Measurements from ENCODE around the gene ZFAND5.

Gene ZFAND5

DNA sequence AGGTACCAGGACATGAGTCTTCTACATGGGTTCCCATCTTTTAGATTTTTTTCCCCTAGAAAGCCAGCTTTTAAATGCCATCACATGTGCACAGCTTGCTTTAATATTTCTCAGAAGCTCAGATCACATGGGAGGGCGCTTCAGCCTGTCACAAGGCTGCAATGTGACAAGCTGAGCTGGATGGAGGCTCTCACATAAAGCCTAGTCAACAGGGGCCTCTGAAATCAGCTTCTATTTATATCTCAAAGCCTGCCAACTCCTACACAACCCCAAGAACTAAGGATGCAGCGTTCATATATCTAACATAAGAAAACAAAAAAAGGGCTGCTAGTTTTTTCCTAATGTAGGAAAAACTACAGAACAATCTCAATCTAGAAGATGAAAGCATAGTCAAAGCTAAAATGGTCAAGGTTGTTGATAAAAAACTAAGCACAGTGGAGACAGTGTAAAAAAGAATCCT lies 2.3 kb downstream of the ZFAND5 start:
- DNase-seq (ENCODE audit: low read depth), result no peak

DNA sequence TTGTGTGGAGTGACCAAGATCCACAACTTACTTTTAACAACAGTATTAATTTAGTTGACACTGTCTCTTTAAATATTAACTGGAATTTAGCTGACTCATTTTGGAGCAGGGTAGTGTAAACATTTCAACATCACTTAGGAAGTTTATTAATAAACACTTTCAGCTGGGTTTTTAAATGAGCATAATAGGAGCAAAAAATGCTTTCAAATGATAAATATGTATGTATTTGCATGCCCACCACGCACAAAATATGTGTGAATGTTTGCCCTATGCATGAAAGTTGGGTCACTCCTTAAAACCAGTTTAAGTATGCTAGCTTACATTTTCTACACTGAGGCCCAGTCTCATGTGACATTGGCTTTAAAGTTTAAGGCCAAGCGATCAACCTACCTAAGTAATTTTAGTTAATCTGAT lies 2.9 kb downstream of the ZFAND5 start:
- DNase-seq (ENCODE audit: low read depth), result no peak

DNA sequence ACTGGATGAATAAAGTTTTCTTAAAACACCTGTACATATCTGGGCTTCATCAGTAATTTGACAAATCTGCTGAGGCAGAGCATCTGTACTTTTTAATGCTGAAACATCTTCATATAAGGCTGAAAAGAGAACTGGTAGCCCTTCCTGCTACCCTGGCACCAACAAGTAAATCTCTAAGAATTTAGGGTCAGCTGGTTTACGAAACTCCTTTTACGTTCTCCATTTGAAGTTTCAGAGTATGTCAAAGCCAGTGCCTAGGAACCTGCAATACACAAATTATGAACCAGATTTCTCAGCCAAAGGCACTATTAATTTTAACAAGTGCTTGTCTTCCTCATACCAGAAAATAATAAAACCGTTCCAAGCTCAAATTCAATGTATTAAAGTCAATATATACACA lies 3.8 kb downstream of the ZFAND5 start:
- no peak for DNase-seq (ENCODE audit: low read depth)

DNA sequence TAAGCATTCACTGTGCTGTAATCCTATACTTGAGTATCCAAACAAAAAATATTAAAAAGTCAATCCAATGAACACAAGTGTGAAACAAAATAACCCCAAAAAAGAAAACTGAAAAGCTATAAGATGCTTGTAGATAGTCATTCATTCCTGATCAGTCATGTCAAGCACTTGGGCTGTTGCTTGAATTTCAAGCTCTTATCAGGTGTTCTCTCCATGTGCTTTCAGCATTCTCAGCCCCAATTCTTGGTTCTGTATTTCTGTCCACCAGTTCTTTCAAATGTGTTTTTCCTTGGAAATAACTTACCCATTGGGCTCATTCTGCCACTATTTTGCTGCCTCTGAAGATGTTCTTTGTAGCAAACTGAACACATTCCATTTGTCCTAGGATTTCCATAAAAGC lies 4.7 kb downstream of the ZFAND5 start:
- DNase-seq (ENCODE audit: low read depth), result no peak

DNA sequence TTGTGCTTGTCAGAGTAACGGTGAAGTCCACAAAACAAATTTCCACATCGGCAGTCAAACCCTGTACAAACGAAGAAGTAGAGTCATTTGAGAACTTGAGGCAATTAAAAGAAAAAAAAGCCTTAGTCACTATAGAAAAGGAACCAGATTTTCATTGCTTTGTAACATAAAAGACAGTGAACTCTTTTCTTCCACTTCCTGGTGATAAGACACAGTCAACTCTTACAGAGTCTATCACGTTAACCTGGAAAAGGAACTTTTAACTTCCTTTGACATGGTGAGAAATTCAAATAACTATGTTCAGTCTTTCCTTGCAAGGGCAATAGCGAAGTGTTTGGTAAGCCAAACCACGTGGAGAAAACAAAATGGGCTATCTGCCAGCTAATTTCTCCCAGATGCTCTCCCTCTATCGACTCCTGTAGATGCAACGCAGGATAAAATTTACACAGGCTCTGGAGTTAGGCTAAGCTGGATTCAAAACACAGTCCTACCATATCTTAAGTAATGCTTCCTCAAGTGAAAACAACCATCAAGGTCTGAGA lies 8.9 kb downstream of the ZFAND5 start:
- no peak for DNase-seq (ENCODE audit: low read depth)

DNA sequence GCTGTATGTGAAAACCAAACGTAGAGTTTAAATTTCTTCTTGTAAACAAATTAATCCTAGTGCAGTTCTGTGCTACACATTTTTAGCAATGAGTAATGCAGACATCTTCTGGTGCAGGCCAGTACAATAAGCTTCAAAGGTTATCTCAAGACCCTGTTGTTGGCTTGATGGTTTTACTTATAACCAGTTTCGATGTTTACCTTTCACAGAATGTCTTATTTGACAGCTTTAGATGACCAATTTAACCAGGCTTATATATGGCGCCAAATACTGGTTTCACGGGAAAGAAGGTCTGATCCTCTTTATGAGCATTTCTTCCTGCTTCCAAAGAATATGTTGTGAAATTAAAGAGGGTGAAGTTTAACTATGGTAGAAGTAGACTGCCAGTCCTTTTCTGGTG lies 9.9 kb downstream of the ZFAND5 start:
- DNase-seq (ENCODE audit: low read depth), result no peak

DNA sequence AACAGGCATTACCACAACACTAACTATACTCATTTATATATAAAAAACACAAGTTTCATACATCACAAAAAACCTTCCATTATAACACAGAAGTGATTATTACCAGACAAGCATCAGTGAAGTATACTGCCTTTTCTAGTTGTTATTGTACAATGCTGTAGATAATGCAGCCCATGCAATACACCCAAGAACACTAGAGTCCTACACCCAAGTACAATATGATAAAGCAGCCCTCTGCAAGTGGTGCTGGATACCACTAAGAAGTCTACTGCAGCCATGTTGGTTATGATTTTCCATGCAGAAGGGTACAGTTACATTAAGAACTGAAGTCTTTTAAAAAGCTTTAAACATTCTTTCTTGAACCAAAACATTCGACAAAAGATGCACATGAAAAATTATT lies 10.3 kb downstream of the ZFAND5 start:
- DNase-seq (ENCODE audit: low read depth), result no peak

DNA sequence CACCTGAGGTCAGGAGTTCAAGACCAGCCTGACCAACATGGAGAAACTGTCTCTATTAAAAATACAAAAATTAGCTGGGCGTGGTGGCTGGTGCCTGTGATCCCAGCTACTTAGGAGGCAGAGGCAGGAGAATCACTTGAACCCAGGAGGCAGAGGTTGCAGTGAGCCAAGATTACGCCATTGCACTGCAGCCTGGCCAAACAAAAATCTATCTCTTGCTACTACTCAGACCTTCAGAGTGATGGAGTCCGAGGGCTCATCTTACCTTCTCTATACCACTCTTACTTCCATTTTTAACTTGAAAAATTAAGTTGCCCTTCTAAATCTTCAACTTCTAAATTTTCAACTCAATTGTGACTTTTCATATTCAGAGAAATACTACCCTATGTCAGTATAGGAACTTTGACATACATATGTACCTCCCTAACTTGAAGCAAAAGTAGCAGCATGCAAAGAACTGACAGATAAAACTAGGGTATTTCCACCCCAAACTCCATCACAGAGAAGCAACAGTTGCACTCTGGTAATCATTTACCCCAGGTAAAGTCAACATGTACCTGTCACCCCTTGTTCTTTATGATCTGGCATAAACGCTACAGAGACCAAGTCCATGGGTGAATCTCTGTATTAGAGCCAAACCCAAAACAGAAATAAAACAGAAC lies 11.4 kb downstream of the ZFAND5 start:
- no peak for DNase-seq (ENCODE audit: low read depth)

DNA sequence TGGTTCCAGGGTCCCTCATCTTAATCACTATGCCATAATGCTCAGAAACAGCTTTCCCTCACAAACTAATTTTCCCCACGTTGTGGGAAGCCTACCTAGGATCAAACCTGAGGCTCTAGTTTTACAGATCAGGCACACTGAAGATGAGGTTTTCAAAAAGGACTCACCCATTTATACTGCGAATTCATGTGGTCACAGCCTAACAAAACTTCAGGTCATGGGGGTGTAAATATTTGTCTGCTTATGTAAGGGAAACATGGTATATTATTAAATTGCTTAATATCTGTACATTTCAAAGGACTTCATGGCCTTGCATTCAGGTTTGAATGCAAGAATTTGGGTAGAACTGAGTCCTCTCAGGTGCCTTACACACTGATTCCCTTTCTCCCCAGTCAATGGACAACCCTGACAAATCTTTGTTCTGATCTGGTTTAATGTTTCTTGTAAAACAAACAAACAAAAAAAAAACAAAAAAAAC lies 12.1 kb downstream of the ZFAND5 start:
- no peak for DNase-seq (ENCODE audit: low read depth)

DNA sequence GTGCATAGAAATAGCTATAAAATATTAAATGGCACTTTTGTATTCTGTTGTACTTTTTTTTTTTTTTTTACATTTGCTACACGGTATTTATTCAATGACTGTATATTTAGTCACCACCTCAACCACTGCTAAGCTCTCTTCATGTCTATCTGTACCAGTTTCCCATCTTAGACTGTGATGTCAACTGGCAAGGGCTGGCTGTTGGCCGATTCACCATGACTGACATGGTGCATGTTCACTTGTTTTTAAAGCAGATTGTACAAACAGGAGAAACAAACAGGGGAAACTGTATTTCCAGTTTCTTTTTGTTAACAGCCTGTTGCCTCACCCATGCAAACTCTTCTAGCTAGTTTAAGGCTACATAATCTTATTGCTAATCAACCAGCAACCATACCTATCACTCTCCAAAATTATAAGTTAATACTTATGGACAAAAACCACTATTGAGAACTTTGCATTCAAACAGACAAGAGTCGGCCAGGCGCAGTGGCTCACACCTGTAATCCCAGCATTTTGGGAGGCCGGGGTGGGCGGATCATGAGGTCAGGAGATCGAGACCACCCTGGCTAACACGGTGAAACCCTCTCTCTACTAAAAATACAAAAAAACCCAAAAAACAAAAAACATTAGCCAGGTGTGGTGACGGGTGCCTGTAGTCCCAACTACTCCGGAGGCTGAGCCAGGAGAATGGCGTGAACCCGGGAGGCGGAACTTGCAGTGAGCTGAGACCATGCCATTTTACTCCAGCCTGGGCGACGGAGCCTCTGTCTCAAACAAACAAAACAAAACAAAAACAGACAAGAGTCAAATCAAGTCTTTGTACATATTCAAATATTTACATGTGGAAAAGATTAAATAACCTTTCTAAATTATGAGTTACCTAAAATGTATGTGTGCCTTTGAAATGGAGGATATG lies 13.2 kb downstream of the ZFAND5 start:
- DNase-seq (ENCODE audit: low read depth), result no peak

DNA sequence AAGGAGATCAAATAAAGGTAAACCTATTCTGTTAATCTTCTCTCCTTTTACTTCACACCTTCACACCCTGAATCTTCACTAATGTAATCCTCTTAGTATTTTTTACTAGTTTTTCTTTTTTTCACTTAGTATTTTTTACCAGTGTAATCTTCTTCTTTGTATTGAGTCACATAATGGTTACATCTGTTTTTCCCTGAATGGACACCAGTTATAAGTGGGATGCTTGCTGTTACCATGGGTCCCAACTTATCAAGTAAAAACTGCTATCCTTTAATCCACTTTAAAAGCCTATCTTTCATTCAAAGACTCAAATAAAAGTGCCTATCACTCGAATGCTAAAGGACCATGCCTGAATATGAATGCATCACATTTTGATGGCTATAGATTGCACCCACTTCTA lies 15.1 kb downstream of the ZFAND5 start:
- no peak for DNase-seq (ENCODE audit: low read depth)

DNA sequence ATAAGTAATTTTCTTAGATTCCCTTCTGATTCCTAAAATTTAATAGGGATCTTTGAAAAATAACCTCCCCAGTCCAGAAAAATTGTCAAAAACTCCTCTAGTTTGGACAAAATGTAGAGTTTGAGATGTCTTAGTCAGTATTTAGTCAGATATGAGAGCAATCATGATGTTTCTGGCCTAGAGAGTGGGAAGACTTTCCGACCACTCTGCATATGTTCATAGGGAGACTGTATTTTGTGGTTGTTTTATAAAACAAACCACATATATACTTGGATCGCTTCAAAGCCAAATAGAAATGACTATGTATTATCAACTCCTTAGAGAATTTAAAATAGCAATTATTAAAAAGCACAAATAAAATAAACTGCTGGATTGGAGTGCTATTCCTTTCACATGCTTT lies 15.8 kb downstream of the ZFAND5 start:
- DNase-seq (ENCODE audit: low read depth), result no peak

DNA sequence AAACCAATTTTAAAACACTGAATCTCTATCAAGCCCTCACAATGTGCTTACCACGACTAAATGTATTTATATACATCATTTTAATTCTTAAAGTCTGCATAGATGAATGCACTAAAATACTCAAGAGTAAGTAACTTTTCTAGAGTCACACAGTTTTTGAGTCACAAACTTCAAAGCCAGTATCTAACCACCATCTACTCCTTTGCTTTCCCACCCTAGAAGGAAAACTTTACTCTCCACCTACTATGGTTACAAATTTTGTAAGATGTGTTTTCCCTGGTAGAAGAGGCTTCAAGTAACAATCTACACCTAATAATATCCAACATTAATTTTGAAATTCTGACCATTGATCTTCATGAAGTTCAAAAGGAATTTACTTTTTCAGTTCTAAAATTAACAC lies 18.7 kb downstream of the ZFAND5 start:
- no peak for DNase-seq (ENCODE audit: low read depth)

DNA sequence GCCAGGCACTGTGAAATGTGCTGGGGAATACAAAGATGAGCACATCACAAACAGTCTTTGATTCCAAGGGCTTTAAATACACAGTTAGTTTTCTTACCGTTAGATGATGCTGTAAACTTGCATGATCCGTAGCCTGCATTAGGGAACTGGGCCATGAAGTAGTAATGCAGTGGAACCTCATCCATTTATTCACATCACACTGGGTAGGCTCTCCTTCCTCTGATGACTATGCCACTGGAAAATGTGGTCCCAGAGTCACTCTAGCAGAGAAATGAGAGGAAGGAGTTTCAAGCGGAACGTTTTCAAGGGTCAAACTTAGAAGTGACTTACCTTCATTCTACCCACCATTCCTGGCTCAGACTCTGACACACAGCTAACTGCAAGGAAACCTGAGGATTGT lies 26.4 kb downstream of the ZFAND5 start:
- no peak for DNase-seq (ENCODE audit: low read depth)

DNA sequence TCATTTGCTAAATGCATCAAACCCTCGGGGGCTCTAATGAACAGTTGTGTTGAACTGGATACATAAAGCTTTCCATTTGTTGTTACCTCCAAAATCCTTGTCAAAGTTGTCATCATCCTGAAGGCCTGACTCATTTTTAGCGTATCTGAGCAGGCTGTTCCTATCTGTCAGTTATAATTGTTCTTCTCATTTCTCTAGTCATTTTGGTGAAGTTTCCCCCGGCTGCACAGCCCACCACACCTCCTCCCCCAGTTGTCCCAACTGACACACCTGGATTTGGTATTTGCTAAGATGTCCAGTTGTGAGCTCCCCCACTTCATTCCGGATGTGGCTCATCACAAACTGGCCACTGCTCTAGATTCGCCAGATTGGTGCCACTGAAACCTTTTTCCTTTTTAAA lies 27.7 kb downstream of the ZFAND5 start:
- no peak for DNase-seq (ENCODE audit: low read depth)

DNA sequence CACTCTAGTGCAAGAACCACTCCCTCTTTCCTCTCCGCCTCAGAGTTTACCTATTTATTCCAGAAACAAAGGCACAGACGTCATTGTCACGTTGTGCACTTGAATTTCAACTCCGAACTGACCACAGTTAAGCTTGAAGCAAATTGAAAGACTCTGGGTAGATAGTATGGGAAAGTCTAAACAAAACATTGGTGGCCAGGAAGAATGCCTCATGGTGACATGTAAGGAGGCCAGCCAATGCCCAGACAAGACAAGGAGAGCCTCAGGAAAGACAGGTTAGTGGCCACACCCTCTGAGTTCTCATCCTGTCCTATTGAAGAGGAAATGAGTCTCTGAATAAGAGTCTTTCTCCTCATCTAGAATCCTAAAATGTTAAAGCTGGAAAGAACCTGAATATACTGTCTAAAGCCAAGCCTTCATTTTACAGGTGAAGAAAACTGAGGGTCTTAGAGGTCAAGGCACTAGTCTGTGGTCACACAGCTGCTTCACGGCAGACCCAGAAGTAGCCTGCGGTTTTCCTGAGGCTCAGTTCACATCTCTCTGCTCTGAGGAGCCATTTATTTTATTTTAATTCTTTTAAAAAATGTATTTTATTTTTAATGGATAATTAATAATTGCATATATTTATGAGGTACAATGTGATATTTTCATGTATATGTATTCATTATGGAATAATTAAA lies 30.2 kb downstream of the ZFAND5 start:
- DNase-seq (ENCODE audit: low read depth), result no peak

DNA sequence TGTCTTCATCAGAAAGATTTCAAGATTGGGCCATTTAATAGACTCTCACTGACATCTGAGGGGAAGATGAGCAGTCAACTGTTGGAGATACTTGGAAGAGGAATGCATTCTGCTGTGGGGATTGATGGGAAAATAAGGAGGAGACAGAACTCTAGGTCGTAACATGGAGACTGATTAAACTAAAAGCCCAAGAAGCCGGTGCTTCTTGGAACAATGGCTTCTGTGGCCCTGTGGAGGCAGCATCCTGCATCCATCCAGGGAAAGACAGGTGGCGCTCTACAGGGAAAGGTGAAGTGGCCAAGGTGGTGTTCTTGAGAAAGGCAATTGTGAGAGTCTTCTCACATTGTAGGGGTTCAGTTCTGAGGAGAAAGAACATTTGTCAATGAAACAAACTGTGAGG lies 31.3 kb downstream of the ZFAND5 start:
- no peak for DNase-seq (ENCODE audit: low read depth)

DNA sequence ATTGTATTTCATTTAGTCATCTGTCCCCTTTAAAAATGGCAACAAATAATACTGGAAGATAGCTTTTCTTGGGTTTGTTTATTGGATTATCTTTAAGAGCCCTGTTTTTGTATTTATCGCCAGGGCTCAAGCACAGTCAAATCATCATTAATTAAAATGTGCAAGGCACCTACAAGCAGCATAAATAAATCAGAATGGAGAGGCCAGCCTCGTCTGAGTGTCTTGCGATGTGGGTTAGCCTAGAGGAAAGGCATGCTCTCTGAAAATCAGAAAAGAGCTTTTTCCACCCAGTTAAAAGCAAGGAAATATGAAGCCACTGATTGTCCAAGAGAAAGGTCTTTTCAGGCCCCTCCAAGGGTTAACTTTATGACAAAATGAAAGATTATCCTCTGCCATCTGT lies 31.8 kb downstream of the ZFAND5 start:
- DNase-seq (ENCODE audit: low read depth), result no peak

DNA sequence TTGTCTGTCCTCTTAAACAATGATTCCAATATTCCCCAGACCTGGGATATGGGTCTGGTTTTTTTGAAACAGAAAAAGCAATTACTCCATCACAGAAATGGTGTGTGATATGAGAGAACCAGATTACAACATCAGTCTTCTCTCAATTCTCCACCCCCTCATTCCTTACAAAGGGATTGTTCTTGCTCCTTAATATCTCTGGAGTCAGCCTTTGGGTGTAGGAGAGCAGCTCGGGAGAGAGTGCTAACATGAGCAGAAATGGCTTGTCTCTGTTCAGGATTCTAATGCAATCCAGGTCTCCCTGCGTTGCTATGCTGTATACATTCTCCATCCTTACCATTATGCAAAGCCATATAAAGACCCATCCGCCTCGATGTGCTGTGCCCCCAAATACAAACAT lies 32.7 kb downstream of the ZFAND5 start:
- no peak for DNase-seq (ENCODE audit: low read depth)

DNA sequence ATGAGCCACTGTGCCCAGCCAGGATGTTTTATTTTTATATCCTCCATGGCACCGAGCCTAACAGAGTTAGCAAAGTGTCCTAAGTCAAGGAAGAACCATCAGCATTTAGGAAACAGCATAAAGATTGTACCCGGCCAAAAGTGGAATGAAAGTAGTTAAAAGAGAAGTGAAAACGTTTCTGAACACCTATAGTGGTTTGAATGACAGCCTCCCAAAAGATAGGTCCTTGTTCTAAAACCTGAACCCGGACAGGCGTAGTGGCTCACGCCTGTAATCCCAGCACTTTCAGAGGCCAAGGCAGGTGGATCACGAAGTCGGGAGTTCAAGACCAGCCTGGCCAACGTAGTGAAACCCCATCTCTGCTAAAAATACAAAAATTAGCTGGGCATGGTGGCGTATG lies 37.4 kb downstream of the ZFAND5 start:
- DNase-seq (ENCODE audit: low read depth), result no peak

DNA sequence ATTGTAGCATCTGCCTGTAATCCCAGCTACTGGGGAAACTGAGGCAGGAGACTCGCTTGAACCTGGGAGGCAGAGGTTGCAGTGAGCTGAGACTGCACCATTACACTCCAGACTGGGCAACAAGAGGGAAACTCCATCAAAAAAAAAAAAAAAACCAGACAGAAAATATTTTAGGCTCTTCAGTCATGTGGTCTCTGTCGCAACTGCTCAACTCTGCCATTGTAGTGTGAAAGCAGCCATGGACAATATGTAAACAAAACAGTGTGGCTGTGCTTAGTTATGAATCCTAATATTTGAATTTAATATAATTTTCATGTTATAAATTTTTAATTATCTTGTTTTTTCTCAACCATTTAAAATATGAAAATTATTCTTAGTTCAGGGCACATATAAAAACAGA lies 38.4 kb downstream of the ZFAND5 start:
- no peak for DNase-seq (ENCODE audit: low read depth)

DNA sequence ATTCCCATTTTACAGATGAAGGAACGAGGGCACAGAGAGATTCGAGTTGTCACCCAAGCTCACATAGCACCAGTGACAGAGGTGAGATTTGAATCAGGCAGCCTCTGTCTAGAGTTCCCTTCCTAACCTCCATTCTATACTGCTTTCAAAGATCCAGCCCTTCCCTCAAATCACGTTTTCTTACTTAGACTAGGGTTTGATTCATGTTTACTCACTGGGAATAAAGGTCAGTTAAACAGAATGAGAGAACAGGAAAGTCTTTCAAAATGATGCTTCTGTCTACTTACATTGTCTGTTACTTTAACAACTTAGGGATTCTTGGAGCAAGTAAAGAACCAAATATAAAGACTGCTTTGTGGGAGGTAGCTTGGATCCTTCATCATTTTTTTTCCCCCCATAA lies 40.0 kb downstream of the ZFAND5 start:
- no peak for DNase-seq (ENCODE audit: low read depth)

DNA sequence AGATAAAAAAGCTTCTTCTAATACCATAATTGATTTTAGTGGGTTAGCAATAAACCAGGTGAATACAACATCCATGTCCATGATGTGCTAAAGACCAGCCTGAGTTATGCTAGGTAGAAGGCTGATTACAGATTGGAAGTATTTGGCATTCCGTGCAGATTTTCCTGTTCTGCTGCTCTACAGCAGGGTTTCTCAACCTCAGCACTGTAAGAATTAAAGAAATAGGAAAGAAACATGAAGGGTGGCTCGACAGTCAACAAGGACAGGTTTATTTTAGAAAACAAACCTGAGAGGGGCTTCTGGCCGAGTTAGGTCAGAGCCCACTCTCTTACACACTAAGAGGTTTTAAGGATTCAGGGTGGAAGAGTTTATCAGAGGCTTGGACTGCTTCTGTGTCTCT lies 42.3 kb downstream of the ZFAND5 start:
- DNase-seq (ENCODE audit: low read depth), result no peak

All from HS-5 (cell line).